Peyer's patch (tissue), 4 donors: ENCODE results near the gene GLS.

Source experiments
- POLR2A ChIP-seq, 2 donors: fragments of 450-650 bp; IDR thresholded peaks; one replicate each; pipeline ENCODE4 v1.5.1; 2017; ENCODE audit warnings: antibody characterized with exemption in 2 of 2, mild to moderate bottlenecking in 2 of 2, moderate library complexity in 2 of 2
- TF ChIP-seq, protein P1 (sequence below), 6 experiments: fragments of 450-650 bp in 4 of 6; fragments of 200-600 bp in 2 of 6; sonication (generic) in 1 of 6; IDR thresholded peaks; one replicate each; pipeline ENCODE4 v1.5.1; 2017 to 2019; ENCODE audit warnings: antibody characterized with exemption in 6 of 6, mild to moderate bottlenecking in 3 of 6, moderate library complexity in 1 of 6

DNA sequence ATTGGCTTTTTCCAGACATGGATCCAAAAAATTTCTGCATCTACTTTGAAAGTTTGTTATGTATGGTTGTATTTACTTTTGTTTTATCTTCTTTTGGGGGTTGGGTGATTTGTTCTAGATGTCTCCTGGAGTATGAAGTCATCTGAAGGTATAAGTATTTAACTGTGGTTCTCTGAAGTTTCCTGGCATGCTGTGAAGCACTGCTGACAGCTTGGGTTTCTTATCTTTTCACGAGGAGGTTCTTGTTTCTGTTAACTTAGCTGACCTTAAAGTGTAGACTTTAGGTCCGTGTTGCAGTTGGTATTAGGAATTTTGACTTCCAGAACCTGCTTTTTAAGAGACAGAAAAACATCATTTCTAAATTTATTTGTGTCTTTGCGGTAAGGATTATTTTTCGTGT lies 15.9 kb downstream of the GLS start:
- TF ChIP-seq, protein P1, sequence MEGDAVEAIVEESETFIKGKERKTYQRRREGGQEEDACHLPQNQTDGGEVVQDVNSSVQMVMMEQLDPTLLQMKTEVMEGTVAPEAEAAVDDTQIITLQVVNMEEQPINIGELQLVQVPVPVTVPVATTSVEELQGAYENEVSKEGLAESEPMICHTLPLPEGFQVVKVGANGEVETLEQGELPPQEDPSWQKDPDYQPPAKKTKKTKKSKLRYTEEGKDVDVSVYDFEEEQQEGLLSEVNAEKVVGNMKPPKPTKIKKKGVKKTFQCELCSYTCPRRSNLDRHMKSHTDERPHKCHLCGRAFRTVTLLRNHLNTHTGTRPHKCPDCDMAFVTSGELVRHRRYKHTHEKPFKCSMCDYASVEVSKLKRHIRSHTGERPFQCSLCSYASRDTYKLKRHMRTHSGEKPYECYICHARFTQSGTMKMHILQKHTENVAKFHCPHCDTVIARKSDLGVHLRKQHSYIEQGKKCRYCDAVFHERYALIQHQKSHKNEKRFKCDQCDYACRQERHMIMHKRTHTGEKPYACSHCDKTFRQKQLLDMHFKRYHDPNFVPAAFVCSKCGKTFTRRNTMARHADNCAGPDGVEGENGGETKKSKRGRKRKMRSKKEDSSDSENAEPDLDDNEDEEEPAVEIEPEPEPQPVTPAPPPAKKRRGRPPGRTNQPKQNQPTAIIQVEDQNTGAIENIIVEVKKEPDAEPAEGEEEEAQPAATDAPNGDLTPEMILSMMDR (IDR thresholded peaks at IDR 0.05), result no peak
- TF ChIP-seq POLR2A (IDR thresholded peaks at IDR 0.05), result no peak
